Measurements from ENCODE around the gene LDB1.

- TF ChIP-seq, protein P1, sequence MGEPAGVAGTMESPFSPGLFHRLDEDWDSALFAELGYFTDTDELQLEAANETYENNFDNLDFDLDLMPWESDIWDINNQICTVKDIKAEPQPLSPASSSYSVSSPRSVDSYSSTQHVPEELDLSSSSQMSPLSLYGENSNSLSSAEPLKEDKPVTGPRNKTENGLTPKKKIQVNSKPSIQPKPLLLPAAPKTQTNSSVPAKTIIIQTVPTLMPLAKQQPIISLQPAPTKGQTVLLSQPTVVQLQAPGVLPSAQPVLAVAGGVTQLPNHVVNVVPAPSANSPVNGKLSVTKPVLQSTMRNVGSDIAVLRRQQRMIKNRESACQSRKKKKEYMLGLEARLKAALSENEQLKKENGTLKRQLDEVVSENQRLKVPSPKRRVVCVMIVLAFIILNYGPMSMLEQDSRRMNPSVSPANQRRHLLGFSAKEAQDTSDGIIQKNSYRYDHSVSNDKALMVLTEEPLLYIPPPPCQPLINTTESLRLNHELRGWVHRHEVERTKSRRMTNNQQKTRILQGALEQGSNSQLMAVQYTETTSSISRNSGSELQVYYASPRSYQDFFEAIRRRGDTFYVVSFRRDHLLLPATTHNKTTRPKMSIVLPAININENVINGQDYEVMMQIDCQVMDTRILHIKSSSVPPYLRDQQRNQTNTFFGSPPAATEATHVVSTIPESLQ (CRISPR knock-in tag; IDR thresholded peaks at IDR 0.05) = no peak
- no peak for TF ChIP-seq ESRRA (CRISPR knock-in tag; IDR thresholded peaks at IDR 0.05; ENCODE audit: borderline replicate concordance)
- TF ChIP-seq, protein P2, sequence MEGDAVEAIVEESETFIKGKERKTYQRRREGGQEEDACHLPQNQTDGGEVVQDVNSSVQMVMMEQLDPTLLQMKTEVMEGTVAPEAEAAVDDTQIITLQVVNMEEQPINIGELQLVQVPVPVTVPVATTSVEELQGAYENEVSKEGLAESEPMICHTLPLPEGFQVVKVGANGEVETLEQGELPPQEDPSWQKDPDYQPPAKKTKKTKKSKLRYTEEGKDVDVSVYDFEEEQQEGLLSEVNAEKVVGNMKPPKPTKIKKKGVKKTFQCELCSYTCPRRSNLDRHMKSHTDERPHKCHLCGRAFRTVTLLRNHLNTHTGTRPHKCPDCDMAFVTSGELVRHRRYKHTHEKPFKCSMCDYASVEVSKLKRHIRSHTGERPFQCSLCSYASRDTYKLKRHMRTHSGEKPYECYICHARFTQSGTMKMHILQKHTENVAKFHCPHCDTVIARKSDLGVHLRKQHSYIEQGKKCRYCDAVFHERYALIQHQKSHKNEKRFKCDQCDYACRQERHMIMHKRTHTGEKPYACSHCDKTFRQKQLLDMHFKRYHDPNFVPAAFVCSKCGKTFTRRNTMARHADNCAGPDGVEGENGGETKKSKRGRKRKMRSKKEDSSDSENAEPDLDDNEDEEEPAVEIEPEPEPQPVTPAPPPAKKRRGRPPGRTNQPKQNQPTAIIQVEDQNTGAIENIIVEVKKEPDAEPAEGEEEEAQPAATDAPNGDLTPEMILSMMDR (IDR thresholded peaks at IDR 0.05) = no peak
Measured at GRCh38 chr10:102157224-102157623, 37.1 kb upstream of the LDB1 start.

Data from WTC11 (cell line).